K562 (cell line): ENCODE measurements around the gene SCGB1A1. TPM values are rescaled to one million over a fixed set of nuclear protein-coding genes. Genes with fewer than 3 reads are reported as not detected.

Experiments used
- ATF1 ChIP-seq, 2 experiments: fragments of 450-650 bp in 1 of 2; IDR thresholded peaks; 2 replicates each; pipeline ENCODE4 v1.6.1; 2016; ENCODE audit warnings: missing compliant biosample characterization in 1 of 2, missing genetic modification characterization in 1 of 2
- CBX8 ChIP-seq: fragments of 200-600 bp; sonication (generic); IDR thresholded peaks from 2 replicates; pipeline ENCODE4 v1.6.1; 2012; ENCODE audit warnings: borderline replicate concordance, mixed run types, low read depth, mild to moderate bottlenecking, moderate library complexity, mixed read lengths, low read length, control low read depth, inconsistent platforms; ENCODE audit not compliant: poor library complexity, severe bottlenecking; ENCODE audit errors: extremely low read depth
- ETV1 ChIP-seq: fragments of 450-650 bp; conservative IDR thresholded peaks from 2 replicates; pipeline ENCODE4 v1.6.1; 2016; ENCODE audit warnings: missing genetic modification characterization, control low read depth, low read depth, missing compliant biosample characterization
- FOS ChIP-seq: IDR thresholded peaks from 3 replicates; pipeline ENCODE4 v1.6.1; 2011; ENCODE audit not compliant: insufficient read length; ENCODE audit errors: extremely low read depth
- HDGF ChIP-seq: fragments of 450-650 bp; IDR thresholded peaks from 2 replicates; pipeline ENCODE4 v1.6.1; 2016
- KAT7 ChIP-seq: sonication (generic); formaldehyde crosslinking; IDR thresholded peaks from 2 replicates; pipeline ENCODE4 v1.8.0; 2022; ENCODE audit warnings: missing genetic modification reagents, mild to moderate bottlenecking, borderline replicate concordance
- MEIS2 ChIP-seq: fragments of 450-650 bp; IDR thresholded peaks from 2 replicates; pipeline ENCODE4 v1.6.1; 2014; ENCODE audit warnings: mild to moderate bottlenecking; ENCODE audit not compliant: partially characterized antibody
- MTA2 ChIP-seq: fragments of 450-650 bp; IDR thresholded peaks from 2 replicates; pipeline ENCODE4 v1.6.1; 2016; ENCODE audit warnings: low read depth
- NBN ChIP-seq: fragments of 450-650 bp; IDR thresholded peaks from 2 replicates; pipeline ENCODE4 v1.6.1; 2016; ENCODE audit warnings: low read depth, mild to moderate bottlenecking
- SRSF7 ChIP-seq: fragments of 200-400 bp; formaldehyde crosslinking; optimal IDR thresholded peaks from 2 replicates; pipeline ENCODE3; 2017; ENCODE audit warnings: mild to moderate bottlenecking, low read depth, low read length
- TSC22D4 ChIP-seq: fragments of 450-650 bp; IDR thresholded peaks from 2 replicates; pipeline ENCODE4 v1.6.1; 2016; ENCODE audit warnings: missing genetic modification characterization, missing biosample characterization, control low read depth
- ZNF143 ChIP-seq: sonication (generic); formaldehyde crosslinking; IDR thresholded peaks from 2 replicates; pipeline ENCODE4 v1.9.0; 2022; ENCODE audit warnings: mild to moderate bottlenecking, missing genetic modification reagents
- ZNF175 ChIP-seq: fragments of 200-800 bp; sonication (Bioruptor generic); IDR thresholded peaks from 2 replicates; pipeline ENCODE4 v1.6.1; 2016; ENCODE audit warnings: low read depth, mild to moderate bottlenecking, missing genetic modification characterization, missing compliant biosample characterization
- ZNF217 ChIP-seq: sonication (generic); formaldehyde crosslinking; IDR thresholded peaks from 2 replicates; pipeline ENCODE4 v1.8.0; 2022; ENCODE audit warnings: mild to moderate bottlenecking, missing genetic modification reagents
- ZNF431 ChIP-seq: sonication (generic); formaldehyde crosslinking; IDR thresholded peaks from 2 replicates; pipeline ENCODE4 v1.8.0; 2022; ENCODE audit warnings: mild to moderate bottlenecking, missing genetic modification reagents
- polyA plus RNA-seq, 8 experiments: library from polyadenylated mRNA; depleted of rRNA in 4 of 8; stranded (reverse) in 5 of 8; unstranded in 3 of 8; fragments of >200 nt; fragmentation: Nextera tagmentation in 2 of 8; fragmentation: Illumina TruSeq in 1 of 8; extraction: Ambion mirVana in 2 of 8; extraction: Trizol in 1 of 8; gene quantifications; 2 replicates each; pipeline versions ENCODE4 v1.2.1 to v1.2.3, GENCODE V29; 2011 to 2014; ENCODE audit warnings: inconsistent platforms in 1 of 8, missing spikeins in 1 of 8
- total RNA-seq, 7 experiments: library from RNA; depleted of rRNA in 6 of 7; stranded (reverse); fragments of >200 nt in 6 of 7; fragmentation: Illumina TruSeq in 2 of 7; extraction: Trizol in 2 of 7; gene quantifications; 2 replicates each; pipeline versions ENCODE4 v1.2.1 to v1.2.3, GENCODE V29; 2011 to 2021; ENCODE audit warnings: low replicate concordance in 1 of 7
- TF ChIP-seq, protein P1 (sequence below), 2 experiments: fragments of 450-650 bp; conservative IDR thresholded peaks; 2 replicates each; pipeline ENCODE4 v1.6.1; 2017; ENCODE audit warnings: mild to moderate bottlenecking in 2 of 2, moderate library complexity in 2 of 2
- TF ChIP-seq, protein P2 (sequence below): sonication (generic); formaldehyde crosslinking; IDR thresholded peaks from 2 replicates; pipeline ENCODE4 v1.8.0; 2022; ENCODE audit warnings: missing genetic modification reagents, mild to moderate bottlenecking, borderline replicate concordance
- TF ChIP-seq, protein P3 (sequence below): fragments of 450-650 bp; IDR thresholded peaks from 2 replicates; pipeline ENCODE4 v1.6.1; 2016
- TF ChIP-seq, protein P4 (sequence below): fragments of 250-450 bp; sonication (Bioruptor Pico); IDR thresholded peaks from 2 replicates; pipeline ENCODE4 v1.8.0; 2022; ENCODE audit warnings: moderate library complexity, mild to moderate bottlenecking, inconsistent platforms
- TF ChIP-seq, protein P5 (sequence below): fragments of 450-650 bp; formaldehyde crosslinking; IDR thresholded peaks from 2 replicates; pipeline ENCODE4 v1.4.0; 2020; ENCODE audit warnings: mild to moderate bottlenecking, moderate library complexity

SCGB1A1 gene
- total and polyA plus RNA-seq, 9 of the 15 experiments (the other 6 are each of a cell fraction or from before 2014, with no cell fraction given): 0.55 TPM; not detected in 8

DNA sequence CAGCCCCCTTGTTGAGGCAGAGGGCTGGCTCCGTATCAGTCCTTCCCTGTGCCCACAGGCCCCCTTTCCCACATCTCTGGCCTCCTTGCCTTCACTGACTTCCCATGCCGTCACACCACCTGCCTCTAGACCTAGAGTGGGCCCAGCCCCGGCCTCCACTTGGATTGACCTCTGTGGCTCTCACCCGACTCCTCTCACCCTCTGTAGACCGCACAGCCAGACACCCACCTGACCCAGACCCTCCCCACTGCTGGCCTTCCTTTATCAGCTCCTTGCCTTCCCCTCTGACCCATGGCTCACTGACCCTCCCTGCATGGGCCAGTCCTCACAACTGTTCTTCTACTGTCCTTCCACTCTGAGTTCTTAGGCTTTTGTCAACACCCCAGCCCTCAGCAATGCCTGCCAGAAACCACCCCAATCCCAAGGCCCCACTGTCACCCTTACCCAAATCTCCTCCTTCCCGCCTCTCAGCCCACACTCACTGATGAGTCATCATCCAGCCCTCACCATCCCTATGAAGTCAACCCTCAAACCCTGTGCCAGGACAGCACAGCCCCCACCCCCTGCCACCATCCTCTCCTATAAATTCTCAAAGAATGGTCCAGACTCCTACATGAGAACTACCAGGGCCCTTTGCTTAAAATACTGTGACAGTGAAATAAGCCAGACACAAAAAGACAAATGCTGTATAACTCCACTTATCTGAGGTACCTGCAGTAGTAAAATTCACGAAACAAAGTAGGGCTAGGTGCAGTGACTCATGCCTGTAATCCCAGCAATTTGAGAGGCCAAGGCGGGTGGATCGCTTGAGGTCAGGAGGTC, 53.4 kb downstream of the SCGB1A1 start (continued):
- TF ChIP-seq SRSF7: no peak
- TF ChIP-seq, protein P1, sequence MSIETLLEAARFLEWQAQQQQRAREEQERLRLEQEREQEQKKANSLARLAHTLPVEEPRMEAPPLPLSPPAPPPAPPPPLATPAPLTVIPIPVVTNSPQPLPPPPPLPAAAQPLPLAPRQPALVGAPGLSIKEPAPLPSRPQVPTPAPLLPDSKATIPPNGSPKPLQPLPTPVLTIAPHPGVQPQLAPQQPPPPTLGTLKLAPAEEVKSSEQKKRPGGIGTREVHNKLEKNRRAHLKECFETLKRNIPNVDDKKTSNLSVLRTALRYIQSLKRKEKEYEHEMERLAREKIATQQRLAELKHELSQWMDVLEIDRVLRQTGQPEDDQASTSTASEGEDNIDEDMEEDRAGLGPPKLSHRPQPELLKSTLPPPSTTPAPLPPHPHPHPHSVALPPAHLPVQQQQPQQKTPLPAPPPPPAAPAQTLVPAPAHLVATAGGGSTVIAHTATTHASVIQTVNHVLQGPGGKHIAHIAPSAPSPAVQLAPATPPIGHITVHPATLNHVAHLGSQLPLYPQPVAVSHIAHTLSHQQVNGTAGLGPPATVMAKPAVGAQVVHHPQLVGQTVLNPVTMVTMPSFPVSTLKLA (conservative IDR thresholded peaks at IDR 0.05): 0 out of 4 replicates have a peak, but pooled peaks of 1 of the 2 experiments have one; percentile 35
- TF ChIP-seq KAT7 (CRISPR knock-in tag): 0 out of 2 replicates have a peak, but pooled peaks have one; percentile 59
- no peak for TF ChIP-seq ETV1 (tag)
- TF ChIP-seq ZNF175 (CRISPR knock-in tag): 0 out of 2 replicates have a peak, but pooled peaks have one; percentile 23
- TF ChIP-seq, protein P2, sequence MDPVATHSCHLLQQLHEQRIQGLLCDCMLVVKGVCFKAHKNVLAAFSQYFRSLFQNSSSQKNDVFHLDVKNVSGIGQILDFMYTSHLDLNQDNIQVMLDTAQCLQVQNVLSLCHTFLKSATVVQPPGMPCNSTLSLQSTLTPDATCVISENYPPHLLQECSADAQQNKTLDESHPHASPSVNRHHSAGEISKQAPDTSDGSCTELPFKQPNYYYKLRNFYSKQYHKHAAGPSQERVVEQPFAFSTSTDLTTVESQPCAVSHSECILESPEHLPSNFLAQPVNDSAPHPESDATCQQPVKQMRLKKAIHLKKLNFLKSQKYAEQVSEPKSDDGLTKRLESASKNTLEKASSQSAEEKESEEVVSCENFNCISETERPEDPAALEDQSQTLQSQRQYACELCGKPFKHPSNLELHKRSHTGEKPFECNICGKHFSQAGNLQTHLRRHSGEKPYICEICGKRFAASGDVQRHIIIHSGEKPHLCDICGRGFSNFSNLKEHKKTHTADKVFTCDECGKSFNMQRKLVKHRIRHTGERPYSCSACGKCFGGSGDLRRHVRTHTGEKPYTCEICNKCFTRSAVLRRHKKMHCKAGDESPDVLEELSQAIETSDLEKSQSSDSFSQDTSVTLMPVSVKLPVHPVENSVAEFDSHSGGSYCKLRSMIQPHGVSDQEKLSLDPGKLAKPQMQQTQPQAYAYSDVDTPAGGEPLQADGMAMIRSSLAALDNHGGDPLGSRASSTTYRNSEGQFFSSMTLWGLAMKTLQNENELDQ: no peak
- TF ChIP-seq TSC22D4: no peak
- TF ChIP-seq, protein P3, sequence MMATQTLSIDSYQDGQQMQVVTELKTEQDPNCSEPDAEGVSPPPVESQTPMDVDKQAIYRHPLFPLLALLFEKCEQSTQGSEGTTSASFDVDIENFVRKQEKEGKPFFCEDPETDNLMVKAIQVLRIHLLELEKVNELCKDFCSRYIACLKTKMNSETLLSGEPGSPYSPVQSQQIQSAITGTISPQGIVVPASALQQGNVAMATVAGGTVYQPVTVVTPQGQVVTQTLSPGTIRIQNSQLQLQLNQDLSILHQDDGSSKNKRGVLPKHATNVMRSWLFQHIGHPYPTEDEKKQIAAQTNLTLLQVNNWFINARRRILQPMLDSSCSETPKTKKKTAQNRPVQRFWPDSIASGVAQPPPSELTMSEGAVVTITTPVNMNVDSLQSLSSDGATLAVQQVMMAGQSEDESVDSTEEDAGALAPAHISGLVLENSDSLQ: peak; percentile 38
- no peak for TF ChIP-seq ZNF143
- TF ChIP-seq HDGF: 0 out of 2 replicates have a peak, but pooled peaks have one; percentile 69
- no peak for TF ChIP-seq ZNF217
- TF ChIP-seq CBX8: no peak
- no peak for TF ChIP-seq ATF1 (CRISPR knock-in tag; IDR thresholded peaks at IDR 0.05)
- TF ChIP-seq ATF1 (tag; IDR thresholded peaks at IDR 0.05): peak; percentile 38; the same call in 1 of the 2 replicates
- peak; percentile 52 for TF ChIP-seq MTA2
- TF ChIP-seq NBN: peak; percentile 62; the same call in 1 of the 2 replicates
- TF ChIP-seq, protein P4, sequence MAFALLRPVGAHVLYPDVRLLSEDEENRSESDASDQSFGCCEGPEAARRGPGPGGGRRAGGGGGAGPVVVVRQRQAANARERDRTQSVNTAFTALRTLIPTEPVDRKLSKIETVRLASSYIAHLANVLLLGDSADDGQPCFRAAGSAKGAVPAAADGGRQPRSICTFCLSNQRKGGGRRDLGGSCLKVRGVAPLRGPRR: no peak
- TF ChIP-seq, protein P5, sequence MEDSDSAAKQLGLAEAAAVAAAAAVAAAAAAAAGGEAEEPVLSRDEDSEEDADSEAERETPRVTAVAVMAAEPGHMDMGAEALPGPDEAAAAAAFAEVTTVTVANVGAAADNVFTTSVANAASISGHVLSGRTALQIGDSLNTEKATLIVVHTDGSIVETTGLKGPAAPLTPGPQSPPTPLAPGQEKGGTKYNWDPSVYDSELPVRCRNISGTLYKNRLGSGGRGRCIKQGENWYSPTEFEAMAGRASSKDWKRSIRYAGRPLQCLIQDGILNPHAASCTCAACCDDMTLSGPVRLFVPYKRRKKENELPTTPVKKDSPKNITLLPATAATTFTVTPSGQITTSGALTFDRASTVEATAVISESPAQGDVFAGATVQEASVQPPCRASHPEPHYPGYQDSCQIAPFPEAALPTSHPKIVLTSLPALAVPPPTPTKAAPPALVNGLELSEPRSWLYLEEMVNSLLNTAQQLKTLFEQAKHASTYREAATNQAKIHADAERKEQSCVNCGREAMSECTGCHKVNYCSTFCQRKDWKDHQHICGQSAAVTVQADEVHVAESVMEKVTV (CRISPR knock-in tag): no peak
- TF ChIP-seq ZNF431: no peak
- TF ChIP-seq FOS: peak; percentile 10
- peak; percentile 37 for TF ChIP-seq MEIS2
